Measurements from ENCODE around the gene PSAT1.

Gene PSAT1

GRCh38 chr9:78370991-78371390, 74.1 kb downstream of the PSAT1 start:
- no peak for DNase-seq

- DNase-seq: no peak
These were observed 75.1 kb downstream of the PSAT1 start for GRCh38 chr9:78371981-78372380.
